ENCODE data around the gene CCL27. TPM values are rescaled to one million over a fixed set of nuclear protein-coding genes. Genes with fewer than 3 reads are reported as not detected.

Gene CCL27
- total RNA-seq, 6 experiments from 2014 or later = 0.88 TPM; not detected in 5

GRCh38 chr9:34633166-34633565, 29.3 kb downstream of the CCL27 start:
- peaks cover 34% of the 10 kb centered on the region for H3K4me1 Mint-ChIP-seq (ENCODE audit: low read depth)
- no peak overlapping the region for H3K4me3 Mint-ChIP-seq
- no peak for DNase-seq
- peaks cover 11% of the 10 kb centered on the region; the same call in 1 of the 2 replicates for H3K36me3 Mint-ChIP-seq (ENCODE audit: low read depth)
- peaks cover 26% of the 10 kb centered on the region for H3K27me3 Mint-ChIP-seq (ENCODE audit: insufficient read depth)
- H3K9me3 Mint-ChIP-seq = no peaks in the 10 kb centered on the region
- no peak overlapping the region for H3K27ac Mint-ChIP-seq
- no peak for TF ChIP-seq CTCF (IDR thresholded peaks at IDR 0.05)

GRCh38 chr9:34630402-34631154, 31.9 kb downstream of the CCL27 start:
- H3K9me3 Mint-ChIP-seq = no peaks in the 10 kb centered on the region
- DNase-seq = no peak
- no peak overlapping the region for H3K27ac Mint-ChIP-seq
- no peak overlapping the region for H3K4me3 Mint-ChIP-seq
- peaks cover 37% of the 10 kb centered on the region for H3K27me3 Mint-ChIP-seq (ENCODE audit: insufficient read depth)
- peaks cover 20% of the 10 kb centered on the region for H3K4me1 Mint-ChIP-seq (ENCODE audit: low read depth)
- H3K36me3 Mint-ChIP-seq (ENCODE audit: low read depth) = 0 out of 2 replicates have a peak, but pooled peaks cover 8% of the 10 kb centered on the region
- TF ChIP-seq CTCF (IDR thresholded peaks at IDR 0.05) = no peak

- H3K4me1 Mint-ChIP-seq (ENCODE audit: low read depth) = peaks cover 16% of the 10 kb centered on the region
Observed at GRCh38 chr9:34629491-34629808, 33.0 kb downstream of the CCL27 start.

GRCh38 chr9:34628656-34629490, 33.6 kb downstream of the CCL27 start, which contains the start of gene ARID3C:
Gene ARID3C, minus strand, starts transcription at chr9:34629066. Its CDS starts 1,052 bp downstream, at chr9:34628014.
- peaks cover 50% of the 10 kb centered on the region for H3K27me3 Mint-ChIP-seq (ENCODE audit: insufficient read depth)
- peak within 1 kb of the TSS; percentile 76 for H3K4me3 Mint-ChIP-seq
- H3K36me3 Mint-ChIP-seq (ENCODE audit: low read depth) = no peaks in the 10 kb centered on the region

More at GRCh38 chr9:34629491-34629808, 33.0 kb downstream of the CCL27 start:
- Mint-ChIP-seq H3K27me3 (ENCODE audit: insufficient read depth) (peaks cover 46% of the 10 kb centered on the region), H3K9me3 (no peaks in the 10 kb centered on the region), H3K4me3 (peak overlapping the region; percentile 69), H3K36me3 (ENCODE audit: low read depth) (no peaks in the 10 kb centered on the region), H3K27ac (no peak overlapping the region)
- no peak for TF ChIP-seq CTCF (IDR thresholded peaks at IDR 0.05)
- no peak for DNase-seq

More at GRCh38 chr9:34628656-34629490, 33.6 kb downstream of the CCL27 start, which contains the start of gene ARID3C:
- H3K9me3 Mint-ChIP-seq = no peaks in the 10 kb centered on the region
- TF ChIP-seq CTCF (IDR thresholded peaks at IDR 0.05) = 0 out of 2 replicates have a peak, but pooled peaks have one; percentile 10
- no peak within 1 kb of the TSS for H3K27ac Mint-ChIP-seq
- DNase-seq = no peak
- H3K4me1 Mint-ChIP-seq (ENCODE audit: low read depth) = peaks cover 16% of the 10 kb centered on the region
